GM12892 (cell line): ENCODE data around the gene LIM2.

Experiments
- POLR2A ChIP-seq: IDR thresholded peaks from 2 replicates; pipeline ENCODE4 v1.6.1; 2011; ENCODE audit warnings: low read depth, low read length, control low read depth
- POLR2AphosphoS5 ChIP-seq: IDR thresholded peaks from 2 replicates; pipeline ENCODE4 v1.6.1; 2011; ENCODE audit warnings: low read depth, low read length, control low read depth
- TAF1 ChIP-seq: IDR thresholded peaks from 2 replicates; pipeline ENCODE4 v1.6.1; 2011; ENCODE audit warnings: low read depth, mild to moderate bottlenecking, control low read depth, low read length, borderline replicate concordance

- TF ChIP-seq POLR2AphosphoS5 (no peak), POLR2A (no peak), TAF1 (no peak)
Observed at GRCh38 chr19:51392701-51393100, 4.9 kb upstream of the LIM2 start.
